HEK293 (cell line): Measurements from ENCODE around the gene C19orf47.
A peak's percentile ranks its signal among the peaks of the same experiment; 100 is the strongest.

Source experiments
- ATF2 ChIP-seq: fragments of 450-650 bp; formaldehyde crosslinking; IDR thresholded peaks from 2 replicates; pipeline ENCODE4 v1.5.1; 2016; ENCODE audit warnings: missing biosample characterization, missing genetic modification characterization, low read depth
- BCL11A ChIP-seq: fragments of 450-650 bp; formaldehyde crosslinking; IDR thresholded peaks from 2 replicates; pipeline ENCODE4 v1.5.1; 2016; ENCODE audit warnings: low read depth, missing biosample characterization, missing genetic modification characterization
- ELK4 ChIP-seq: IDR thresholded peaks from 2 replicates; pipeline ENCODE4 v1.6.1; 2011; ENCODE audit warnings: mild to moderate bottlenecking, low read depth, low read length, borderline replicate concordance
- GFI1B ChIP-seq: fragments of 450-650 bp; formaldehyde crosslinking; IDR thresholded peaks from 2 replicates; pipeline ENCODE4 v1.5.1; 2016; ENCODE audit warnings: missing biosample characterization, missing genetic modification characterization
- GLIS1 ChIP-seq: fragments of 450-650 bp; formaldehyde crosslinking; IDR thresholded peaks from 2 replicates; pipeline ENCODE4 v1.5.1; 2016; ENCODE audit warnings: missing biosample characterization, missing genetic modification characterization
- KLF17 ChIP-seq: fragments of 450-650 bp; formaldehyde crosslinking; IDR thresholded peaks from 2 replicates; pipeline ENCODE4 v1.5.1; 2016; ENCODE audit warnings: missing biosample characterization, missing genetic modification characterization
- OSR2 ChIP-seq: fragments of 450-650 bp; formaldehyde crosslinking; IDR thresholded peaks from 2 replicates; pipeline ENCODE4 v1.5.1; 2016; ENCODE audit warnings: missing biosample characterization, missing genetic modification characterization
- OVOL3 ChIP-seq: fragments of 450-650 bp; formaldehyde crosslinking; IDR thresholded peaks from 2 replicates; pipeline ENCODE4 v1.5.1; 2016; ENCODE audit warnings: missing biosample characterization, missing genetic modification characterization
- PRDM6 ChIP-seq: fragments of 450-650 bp; formaldehyde crosslinking; IDR thresholded peaks from 2 replicates; pipeline ENCODE4 v1.5.1; 2017; ENCODE audit warnings: missing biosample characterization, missing genetic modification characterization
- SETDB1 ChIP-seq: IDR thresholded peaks from one replicate; pipeline ENCODE4 v1.6.1; 2017; ENCODE audit warnings: mild to moderate bottlenecking, low read length, moderate library complexity, mixed read lengths; ENCODE audit not compliant: insufficient read length
- TSHZ1 ChIP-seq: fragments of 450-650 bp; formaldehyde crosslinking; IDR thresholded peaks from 2 replicates; pipeline ENCODE4 v1.5.1; 2016; ENCODE audit warnings: missing biosample characterization, missing genetic modification characterization, borderline replicate concordance
- ZBTB20 ChIP-seq: fragments of 450-650 bp; formaldehyde crosslinking; IDR thresholded peaks from 2 replicates; pipeline ENCODE4 v1.5.1; 2016; ENCODE audit warnings: missing biosample characterization, missing genetic modification characterization
- ZFP69B ChIP-seq: fragments of 450-650 bp; formaldehyde crosslinking; IDR thresholded peaks from 2 replicates; pipeline ENCODE4 v1.5.1; 2016; ENCODE audit warnings: missing biosample characterization, missing genetic modification characterization
- ZNF112 ChIP-seq: fragments of 450-650 bp; formaldehyde crosslinking; IDR thresholded peaks from 2 replicates; pipeline ENCODE4 v1.5.0; 2017; ENCODE audit warnings: missing biosample characterization, missing genetic modification characterization
- ZNF132 ChIP-seq: fragments of 450-650 bp; formaldehyde crosslinking; IDR thresholded peaks from 2 replicates; pipeline ENCODE4 v1.5.1; 2017; ENCODE audit warnings: missing biosample characterization, missing genetic modification characterization, borderline replicate concordance
- ZNF19 ChIP-seq: fragments of 450-650 bp; formaldehyde crosslinking; IDR thresholded peaks from 2 replicates; pipeline ENCODE4; 2016; ENCODE audit warnings: missing biosample characterization, missing genetic modification characterization, low read depth
- ZNF2 ChIP-seq: fragments of 450-650 bp; formaldehyde crosslinking; IDR thresholded peaks from 2 replicates; pipeline ENCODE4 v1.5.1; 2016; ENCODE audit warnings: missing biosample characterization, missing genetic modification characterization
- ZNF23 ChIP-seq: fragments of 450-650 bp; formaldehyde crosslinking; IDR thresholded peaks from 2 replicates; pipeline ENCODE4 v1.5.1; 2016; ENCODE audit warnings: missing biosample characterization, missing genetic modification characterization, borderline replicate concordance
- ZNF239 ChIP-seq: fragments of 450-650 bp; formaldehyde crosslinking; IDR thresholded peaks from 2 replicates; pipeline ENCODE4 v1.5.1; 2016; ENCODE audit warnings: missing biosample characterization, missing genetic modification characterization
- ZNF248 ChIP-seq: fragments of 450-650 bp; formaldehyde crosslinking; IDR thresholded peaks from 2 replicates; pipeline ENCODE4 v1.5.1; 2017; ENCODE audit warnings: missing biosample characterization, missing genetic modification characterization
- ZNF280D ChIP-seq: fragments of 450-650 bp; formaldehyde crosslinking; IDR thresholded peaks from 2 replicates; pipeline ENCODE4 v1.5.1; 2016; ENCODE audit warnings: missing biosample characterization, missing genetic modification characterization
- ZNF362 ChIP-seq: fragments of 450-650 bp; formaldehyde crosslinking; IDR thresholded peaks from 2 replicates; pipeline ENCODE4 v1.5.1; 2016; ENCODE audit warnings: missing biosample characterization, missing genetic modification characterization
- ZNF391 ChIP-seq: fragments of 450-650 bp; formaldehyde crosslinking; IDR thresholded peaks from 2 replicates; pipeline ENCODE4 v1.5.1; 2016; ENCODE audit warnings: low read depth, missing biosample characterization, missing genetic modification characterization, borderline replicate concordance
- ZNF48 ChIP-seq: fragments of 450-650 bp; formaldehyde crosslinking; IDR thresholded peaks from 2 replicates; pipeline ENCODE4 v1.5.1; 2016; ENCODE audit warnings: missing biosample characterization, missing genetic modification characterization
- ZNF621 ChIP-seq: fragments of 450-650 bp; formaldehyde crosslinking; IDR thresholded peaks from 2 replicates; pipeline ENCODE4 v1.5.1; 2017; ENCODE audit warnings: missing biosample characterization, missing genetic modification characterization
- ZNF768 ChIP-seq: fragments of 450-650 bp; formaldehyde crosslinking; IDR thresholded peaks from 2 replicates; pipeline ENCODE4 v1.5.1; 2018; ENCODE audit warnings: missing biosample characterization, mild to moderate bottlenecking, missing genetic modification characterization
- ZXDB ChIP-seq: fragments of 450-650 bp; formaldehyde crosslinking; IDR thresholded peaks from 2 replicates; pipeline ENCODE4 v1.5.1; 2016; ENCODE audit warnings: missing biosample characterization, missing genetic modification characterization

C19orf47 gene

GRCh38 chr19:40348961-40349507 is 837 bp upstream of the C19orf47 start (continued):
- no peak for TF ChIP-seq PRDM6 (tag by site-specific recombination)
- TF ChIP-seq ZXDB: peak; percentile 69
- TF ChIP-seq OSR2 (tag by site-specific recombination): 0 out of 2 replicates have a peak, but pooled peaks have one; percentile 5
- no peak for TF ChIP-seq ZNF362 (tag by site-specific recombination)
- TF ChIP-seq ZFP69B (tag by site-specific recombination): peak; percentile 93
- TF ChIP-seq OVOL3 (tag by site-specific recombination): peak; percentile 68; the same call in 1 of the 2 replicates
- TF ChIP-seq GLIS1: peak; percentile 89
- TF ChIP-seq ZNF248: no peak
- TF ChIP-seq ZNF239 (tag by site-specific recombination): no peak
- TF ChIP-seq ZNF112 (tag by site-specific recombination): no peak
- TF ChIP-seq ZNF391 (tag by site-specific recombination): peak; percentile 88
- 0 out of 2 replicates have a peak, but pooled peaks have one; percentile 6 for TF ChIP-seq ZNF280D (tag by site-specific recombination)
- TF ChIP-seq ELK4: no peak
- peak; percentile 86 for TF ChIP-seq BCL11A
- peak; percentile 100 for TF ChIP-seq ATF2
- TF ChIP-seq KLF17 (tag by site-specific recombination): peak; percentile 94
- no peak for TF ChIP-seq ZNF48
- TF ChIP-seq SETDB1: no peak
- 0 out of 2 replicates have a peak, but pooled peaks have one; percentile 41 for TF ChIP-seq ZBTB20 (tag by site-specific recombination)
- peak; percentile 51; the same call in 1 of the 2 replicates for TF ChIP-seq GFI1B (tag by site-specific recombination)
- TF ChIP-seq ZNF768: no peak
- no peak for TF ChIP-seq ZNF621 (tag by site-specific recombination)
- peak; percentile 23; the same call in 1 of the 2 replicates for TF ChIP-seq TSHZ1 (tag by site-specific recombination)
- TF ChIP-seq ZNF2 (tag by site-specific recombination): peak; percentile 80
- TF ChIP-seq ZNF19 (tag by site-specific recombination): no peak
- TF ChIP-seq ZNF132 (tag by site-specific recombination): no peak
- no peak for TF ChIP-seq ZNF23 (tag by site-specific recombination)
